ENCODE results near the gene ABCG1.

- TF ChIP-seq CTCF (IDR thresholded peaks at IDR 0.05; ENCODE audit: insufficient read depth, low read depth, low read length), result no peak
- TF ChIP-seq EZH2 (IDR thresholded peaks at IDR 0.05; ENCODE audit: insufficient read depth, low read length), result no peak
These were observed 72.2 kb downstream of the ABCG1 start for GRCh38 chr21:42291003-42291750.

All from astrocyte (in vitro differentiated cells and primary cell).